NT2/D1 (cell line): ENCODE data around the gene SLFN13.

Experiments
- YY1 ChIP-seq: IDR thresholded peaks from 2 replicates; pipeline ENCODE4 v1.6.1; 2011; ENCODE audit not compliant: insufficient read length, insufficient read depth
- ZNF274 ChIP-seq: IDR thresholded peaks from 2 replicates; pipeline ENCODE4 v1.6.1; 2011; ENCODE audit warnings: mild to moderate bottlenecking, low read depth, low read length

GRCh38 chr17:35476283-35476820 lies 27.8 kb upstream of the SLFN13 start:
- TF ChIP-seq ZNF274 (no peak), YY1 (no peak)
